NCI-H526 treated with DMSO at 0.1 percent for 48 hours (cell line): Measurements from ENCODE around the gene HSPA1A.
A peak's percentile ranks its signal among the peaks of the same experiment; 100 is the strongest.
"Not testable (repeated sequence)": the region's sequence is repeated elsewhere in the genome, so short reads cannot be mapped to it uniquely, and the experiment has no call there.

Experiments
- DNase-seq: peaks from one replicate; lab custom pipeline; 2025; lab: John Stamatoyannopoulos, UW

The HSPA1A gene

DNA sequence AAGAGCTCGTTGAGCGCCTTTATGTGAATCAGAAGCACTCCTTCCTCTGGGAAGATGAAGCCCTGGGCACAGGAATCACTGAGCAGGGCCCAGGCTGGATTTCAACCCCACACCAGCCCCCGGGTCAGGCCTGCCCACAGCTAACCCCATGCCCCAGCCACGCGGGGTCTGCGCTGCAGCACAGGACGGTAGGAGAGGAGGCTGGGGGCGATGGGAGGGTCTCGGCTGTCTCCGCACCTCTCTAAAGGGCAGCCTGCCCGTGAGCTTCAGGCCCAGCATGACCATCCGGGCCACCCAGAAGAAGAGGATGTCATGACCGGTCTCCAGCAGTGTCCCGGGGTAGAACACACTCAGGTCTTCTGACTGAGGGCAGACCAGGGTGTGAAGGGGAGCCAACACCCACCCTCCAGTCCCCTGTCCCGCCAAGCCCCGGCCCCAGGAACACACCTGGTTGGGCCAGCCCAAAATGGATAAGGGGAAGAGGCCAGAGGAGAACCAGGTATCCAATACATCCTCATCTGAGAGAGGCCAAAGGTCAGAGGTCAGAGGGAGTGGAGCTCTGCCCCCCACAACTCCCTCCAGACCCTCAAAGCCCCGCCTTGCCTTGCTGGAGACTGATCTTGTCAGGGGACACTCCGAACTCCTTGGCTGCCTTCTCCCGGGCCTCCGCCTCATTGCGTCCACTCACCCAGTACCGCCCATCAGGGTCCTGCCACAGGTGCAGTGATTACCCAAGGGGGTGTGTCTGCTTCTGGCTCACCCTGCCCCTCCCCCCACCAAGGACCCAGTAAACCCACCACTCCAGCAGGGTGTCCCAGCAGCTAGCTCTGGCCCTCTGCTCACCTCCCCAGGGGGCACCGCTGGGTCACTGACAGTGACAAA, 33.9 kb upstream of the HSPA1A start:
- DNase-seq = no peak

DNA sequence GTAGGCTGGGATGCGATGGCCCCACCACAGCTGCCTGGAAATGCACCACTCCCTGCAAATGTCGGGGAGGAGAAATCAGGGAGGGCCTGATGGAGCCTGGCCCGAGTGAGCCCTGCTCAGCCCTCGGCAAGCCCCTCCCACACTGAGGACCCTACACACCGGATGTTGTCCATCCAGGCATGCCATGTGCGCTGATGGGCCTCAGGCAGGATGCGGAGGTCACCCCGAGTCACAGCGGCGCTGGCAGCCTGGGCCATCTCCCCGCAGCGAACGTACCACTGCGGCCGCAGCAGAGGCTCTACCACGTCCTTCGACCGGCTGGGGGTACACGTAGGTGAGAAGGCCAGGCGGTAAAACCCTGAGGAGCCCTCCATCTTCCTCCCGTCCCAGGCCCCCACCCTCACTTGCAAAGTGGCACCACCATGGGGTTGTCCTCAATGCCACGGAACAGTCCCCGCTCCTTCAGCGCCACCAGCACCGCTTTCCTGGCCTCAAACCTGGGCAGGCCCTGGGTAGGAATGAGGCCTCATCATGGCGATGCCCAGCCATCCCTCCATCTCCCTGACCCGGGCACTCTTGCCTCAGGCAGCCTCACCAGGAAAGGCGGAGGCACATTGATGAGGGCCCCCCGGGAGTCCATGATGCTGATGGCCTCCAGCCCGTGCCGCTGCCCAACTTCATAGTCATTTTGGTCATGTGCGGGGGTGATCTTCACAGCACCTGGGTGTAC, 33.1 kb upstream of the HSPA1A start:
- no peak for DNase-seq

DNA sequence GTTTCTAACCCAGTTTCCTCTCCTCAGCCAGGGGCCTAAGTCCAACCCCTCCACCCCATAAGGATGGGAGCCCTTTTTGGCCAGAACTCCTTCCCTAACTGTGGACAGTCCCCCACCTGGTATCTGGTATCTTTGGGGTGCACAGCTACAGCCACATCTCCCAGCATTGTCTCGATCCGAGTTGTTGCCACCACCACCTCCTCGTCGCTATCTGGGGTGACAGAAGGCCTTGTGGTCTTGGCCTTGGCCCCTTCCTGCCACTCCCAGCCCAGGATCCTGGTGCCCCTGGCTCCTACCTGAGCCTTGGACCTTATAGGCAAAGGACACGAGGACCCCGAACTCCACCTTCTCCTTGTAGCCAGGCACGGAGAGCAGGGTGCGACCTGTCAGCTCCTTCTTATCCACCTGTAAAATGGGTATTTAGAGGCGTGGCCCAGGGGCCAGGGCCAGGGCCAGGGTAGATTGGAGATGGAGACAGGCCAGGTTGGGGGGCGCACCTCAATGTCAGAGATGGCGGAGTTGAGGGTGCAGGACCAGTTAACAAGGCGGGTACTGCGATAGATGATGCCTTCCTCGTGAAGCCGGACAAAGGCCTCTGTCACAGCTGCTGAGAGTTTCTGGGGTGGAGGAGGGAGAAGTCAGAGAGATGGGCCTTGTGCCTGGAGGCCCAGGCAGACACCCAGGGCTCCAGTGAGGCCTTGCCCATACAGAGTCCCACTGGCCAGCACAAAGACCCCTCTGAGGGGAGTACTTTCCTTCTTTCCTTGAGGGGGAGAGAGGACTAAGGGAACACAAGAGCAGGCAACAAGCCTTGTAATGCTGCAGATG, 31.0 kb upstream of the HSPA1A start:
- DNase-seq = no peak

DNA sequence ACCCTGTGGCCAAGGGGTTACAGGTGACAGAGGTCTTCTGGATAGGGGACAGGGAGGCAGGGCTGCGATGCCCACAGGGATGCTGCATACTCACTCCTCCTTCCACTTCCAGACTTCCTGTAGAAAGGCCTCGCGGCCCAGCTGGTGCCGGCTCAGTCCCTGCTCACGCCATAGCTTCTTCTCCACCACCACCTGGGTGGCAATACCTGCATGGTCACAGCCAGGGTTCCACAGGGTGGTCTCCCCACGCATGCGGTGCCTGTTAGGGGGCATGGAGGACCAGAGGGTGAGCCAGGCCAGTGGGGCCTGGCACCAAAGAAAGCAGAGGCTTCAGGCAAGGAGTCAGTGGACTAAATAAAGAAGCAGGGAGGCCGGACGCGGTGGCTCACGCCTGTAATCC, 29.9 kb upstream of the HSPA1A start:
- DNase-seq = no peak

DNA sequence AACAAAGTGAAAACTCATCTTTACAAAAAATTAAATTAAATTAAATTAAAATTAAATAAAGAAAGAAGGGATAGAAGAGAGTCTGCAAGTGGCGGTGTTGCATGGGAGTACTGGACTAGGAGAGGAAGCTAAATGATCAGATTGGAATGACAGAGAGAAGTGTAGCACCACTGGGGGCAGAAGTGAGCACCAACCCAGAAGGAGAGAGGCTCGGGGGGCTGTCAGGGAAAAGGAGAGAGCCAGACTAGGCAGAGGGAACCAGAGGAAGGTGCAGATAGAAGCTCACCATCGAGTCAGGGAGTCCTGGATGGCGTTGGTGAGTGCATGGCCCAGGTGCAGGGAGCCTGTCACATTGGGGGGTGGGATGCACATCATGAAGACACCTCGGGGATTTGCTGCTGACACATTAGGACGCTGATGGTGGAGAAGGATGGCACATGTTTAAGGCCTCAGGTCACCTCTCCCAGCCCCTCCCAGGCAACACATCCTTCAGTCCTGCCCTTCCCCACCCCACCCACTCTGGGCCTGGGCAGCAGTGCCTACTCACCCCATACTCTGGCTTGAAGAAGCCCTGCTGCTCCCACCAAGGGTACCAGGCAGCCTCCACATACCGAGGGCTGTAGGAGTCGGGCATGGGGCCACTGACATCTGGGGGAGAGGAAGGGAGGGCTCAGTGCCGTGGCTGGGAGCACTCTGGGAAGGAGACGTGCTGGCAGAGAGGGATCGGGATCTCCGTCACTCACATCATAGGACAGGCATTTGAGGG, 23.8 kb upstream of the HSPA1A start:
- DNase-seq = peak; percentile 5

DNA sequence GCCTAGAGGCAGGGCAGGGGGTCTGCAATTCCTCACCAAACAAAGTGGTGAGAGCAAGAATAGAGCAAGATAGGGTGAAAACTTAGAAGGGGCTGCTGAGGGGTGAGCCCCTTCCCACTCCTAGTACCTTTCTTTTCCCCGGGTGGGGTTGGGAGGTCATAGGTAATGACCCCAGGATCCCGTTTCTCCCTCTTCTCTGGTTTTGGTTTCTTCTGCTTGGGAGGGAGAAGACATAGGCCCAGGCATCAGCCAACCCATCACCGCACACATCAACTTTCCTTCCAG, 23.3 kb upstream of the HSPA1A start:
- no peak for DNase-seq

DNA sequence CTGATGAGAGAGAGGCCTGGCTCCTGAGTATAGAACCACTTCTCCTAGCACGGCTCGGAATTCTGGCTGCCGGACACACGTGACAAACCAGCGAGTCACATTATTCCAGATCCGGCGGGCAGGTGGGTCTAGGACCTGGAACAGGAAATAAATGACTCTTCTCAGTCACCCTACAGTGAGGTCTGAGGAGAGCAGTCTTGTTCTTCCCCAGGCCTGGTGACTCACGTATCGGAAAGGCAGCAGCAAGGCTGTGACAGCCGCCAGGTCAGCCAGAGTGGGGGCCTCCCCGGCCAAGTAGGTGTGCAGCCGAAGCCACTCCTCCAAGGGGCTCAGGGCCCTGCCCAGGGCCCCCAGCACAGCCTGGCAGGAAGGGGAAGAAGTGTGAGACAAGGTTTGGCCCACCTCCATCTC, 22.6 kb upstream of the HSPA1A start:
- DNase-seq = no peak

DNA sequence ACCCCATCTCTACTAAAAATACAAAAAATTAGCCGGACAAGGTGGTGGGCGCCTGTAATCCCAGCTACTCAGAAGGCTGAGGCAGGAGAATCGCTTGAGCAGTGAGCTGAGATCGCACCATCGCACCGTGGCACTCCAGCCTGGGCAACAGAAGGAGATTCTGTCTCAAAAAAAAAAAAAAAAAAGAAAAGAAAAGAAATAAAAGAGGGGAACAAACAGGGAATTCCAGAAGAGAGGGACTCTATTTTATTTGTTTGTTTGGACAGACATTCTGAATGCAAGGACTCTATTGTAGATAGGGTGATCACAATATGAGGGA, 21.5 kb upstream of the HSPA1A start:
- DNase-seq = not testable (repeated sequence)

DNA sequence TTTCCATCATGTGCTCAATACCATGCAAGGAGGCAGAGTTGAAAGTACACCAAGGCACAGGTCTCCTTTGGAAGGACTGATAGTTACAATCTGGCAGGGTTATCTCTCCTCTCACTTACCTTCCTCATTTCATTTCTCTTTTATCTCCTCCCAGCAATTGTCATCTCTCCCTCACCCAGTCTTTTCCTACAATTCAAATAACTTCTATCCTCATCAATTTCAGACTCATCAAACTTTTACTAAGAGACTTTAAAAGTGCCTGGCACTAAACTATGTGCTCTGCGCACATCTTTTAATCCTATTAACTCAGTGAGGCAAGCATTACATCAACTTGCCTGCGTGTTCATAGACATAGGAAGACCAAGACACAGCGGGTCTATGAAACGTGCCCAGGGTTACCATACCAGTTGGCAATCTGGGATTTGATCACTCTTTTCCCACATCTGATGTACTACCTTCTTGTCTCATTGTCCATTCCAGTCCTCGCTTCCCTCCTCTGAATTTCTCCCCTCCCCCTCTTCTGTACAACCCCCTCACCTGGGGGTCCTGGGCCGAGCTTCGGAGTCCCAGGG, 21.0 kb upstream of the HSPA1A start:
- no peak for DNase-seq

DNA sequence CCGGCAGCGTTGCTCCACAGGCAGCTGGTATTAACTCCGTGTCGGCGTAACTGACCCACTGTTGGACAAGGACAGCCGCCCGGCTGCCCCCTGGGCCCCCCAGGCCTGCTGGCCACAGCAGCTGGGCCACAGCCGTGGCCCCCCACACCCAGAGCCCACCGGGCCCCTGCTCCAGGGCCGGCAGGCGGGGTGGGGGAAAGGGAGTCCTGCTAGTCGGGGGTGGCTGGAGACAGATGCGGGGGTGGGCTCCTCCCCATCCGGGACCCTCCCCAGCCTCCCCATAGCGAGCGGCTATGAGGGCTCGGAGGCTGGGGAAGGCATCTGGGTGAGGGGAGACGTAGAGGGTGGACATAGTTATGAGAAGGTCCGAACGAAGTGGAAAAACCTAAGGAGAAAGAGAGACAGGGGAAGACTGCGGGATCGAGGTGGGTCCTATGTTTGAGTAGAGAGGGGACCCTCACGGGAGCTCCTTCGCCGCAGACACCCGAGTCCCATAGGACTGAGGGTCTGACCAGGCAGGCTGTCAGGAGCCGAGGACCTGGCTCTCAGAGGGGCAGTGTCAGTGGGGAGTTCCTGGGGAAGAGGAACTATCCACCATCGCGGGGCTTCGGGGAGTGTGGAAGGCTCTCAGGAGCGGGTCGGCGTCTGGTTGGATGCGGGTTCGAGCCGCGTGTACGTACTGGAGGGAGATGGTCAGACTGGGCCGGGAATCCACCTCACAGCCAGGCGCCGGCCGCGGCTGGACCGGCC, 20.3 kb upstream of the HSPA1A start:
- no peak for DNase-seq

DNA sequence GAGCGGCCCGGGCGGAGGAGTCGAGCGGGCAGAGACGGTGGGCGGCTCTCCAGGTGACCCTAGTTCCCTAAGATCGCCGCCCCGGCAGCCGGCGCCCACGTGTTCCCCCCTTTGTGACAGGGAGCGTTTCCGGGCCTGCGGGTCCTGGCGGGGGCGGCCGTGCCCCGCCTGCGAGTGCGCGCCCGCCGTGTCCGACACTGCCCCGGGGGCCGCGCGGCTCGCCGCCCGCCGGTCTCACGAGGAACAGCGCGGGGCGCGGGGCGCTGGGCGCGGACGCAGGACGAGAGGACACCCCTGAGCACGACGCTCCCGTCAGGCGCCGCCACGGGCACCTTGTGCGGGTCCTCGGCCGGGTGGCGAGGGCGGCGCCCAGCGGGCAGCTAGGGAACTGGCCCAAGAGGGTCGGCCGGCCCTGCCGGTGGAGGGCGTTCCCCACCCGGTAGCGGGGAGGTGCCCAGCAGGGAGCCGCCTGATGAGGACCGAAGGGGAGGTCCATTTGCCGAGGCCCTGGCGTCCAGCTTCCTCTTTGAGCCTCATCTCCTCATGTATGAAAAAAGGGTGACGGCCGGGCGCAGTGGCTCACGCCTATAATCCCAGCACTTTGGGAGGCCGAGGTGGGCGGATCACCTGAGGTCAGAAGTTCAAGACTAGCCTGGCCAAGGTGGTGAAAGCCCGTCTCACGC, 19.6 kb upstream of the HSPA1A start, which contains the start of gene VARS1:
VARS1 (minus strand) TSS at position 137 of the 683 bp plus-strand sequence. CDS start 535 bp downstream, outside the sequence.
- peak; percentile 74 for DNase-seq

DNA sequence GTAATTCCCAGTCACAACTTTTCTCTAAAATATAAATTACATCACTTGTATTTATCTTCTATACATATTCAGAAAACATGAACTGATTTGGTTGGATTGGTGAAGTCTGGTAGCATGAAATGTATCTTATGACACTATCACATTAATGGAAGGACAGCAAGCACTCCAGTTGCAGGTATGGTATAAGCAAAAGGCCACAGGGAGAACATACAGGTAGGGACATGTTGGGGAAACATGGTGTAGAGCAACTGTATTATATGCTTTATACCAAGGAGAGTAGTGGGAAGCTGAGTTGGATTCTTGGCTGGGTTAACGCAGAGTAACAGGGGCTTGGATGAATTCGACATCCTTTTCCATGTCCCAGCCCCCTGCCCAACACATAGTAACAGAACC, 18.4 kb upstream of the HSPA1A start:
- DNase-seq = no peak

DNA sequence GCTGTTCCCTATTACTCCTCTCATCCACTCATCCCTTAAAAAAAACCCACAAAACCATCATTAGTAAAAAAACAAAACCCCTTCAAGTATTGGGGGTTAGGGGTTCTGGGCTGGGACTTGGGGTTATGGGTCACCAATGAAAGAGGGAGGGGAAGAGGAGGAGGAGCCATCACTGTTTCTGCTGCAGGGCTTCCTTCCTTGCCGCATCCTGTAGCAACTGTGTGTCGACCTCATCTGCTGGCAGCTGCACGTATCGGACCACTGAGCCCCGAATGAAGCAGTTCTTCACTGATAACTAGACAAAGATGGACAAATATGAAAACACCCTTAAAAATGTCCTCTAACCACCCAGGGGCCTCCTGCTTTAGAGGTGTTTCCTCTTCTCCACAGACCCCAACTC, 17.8 kb upstream of the HSPA1A start:
- no peak for DNase-seq

DNA sequence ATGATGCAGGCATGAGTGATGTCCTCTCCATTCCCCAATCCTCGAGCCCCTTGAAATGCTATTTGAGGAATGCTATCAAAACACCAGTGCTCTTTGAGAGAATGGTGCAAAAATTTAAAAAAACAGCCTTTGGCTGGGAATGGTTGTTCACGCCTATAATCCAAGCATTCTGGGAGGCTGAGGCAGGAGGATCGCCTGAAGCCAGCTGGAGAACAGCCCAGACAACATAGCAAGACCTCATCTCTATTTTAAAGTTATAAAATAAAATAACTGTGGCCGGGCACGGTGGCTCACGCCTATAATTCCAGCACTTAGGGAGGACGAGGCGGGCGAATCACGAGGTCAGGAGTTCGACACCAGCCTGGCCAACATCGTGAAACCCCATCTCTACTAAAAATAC, 15.6 kb upstream of the HSPA1A start:
- no peak for DNase-seq

DNA sequence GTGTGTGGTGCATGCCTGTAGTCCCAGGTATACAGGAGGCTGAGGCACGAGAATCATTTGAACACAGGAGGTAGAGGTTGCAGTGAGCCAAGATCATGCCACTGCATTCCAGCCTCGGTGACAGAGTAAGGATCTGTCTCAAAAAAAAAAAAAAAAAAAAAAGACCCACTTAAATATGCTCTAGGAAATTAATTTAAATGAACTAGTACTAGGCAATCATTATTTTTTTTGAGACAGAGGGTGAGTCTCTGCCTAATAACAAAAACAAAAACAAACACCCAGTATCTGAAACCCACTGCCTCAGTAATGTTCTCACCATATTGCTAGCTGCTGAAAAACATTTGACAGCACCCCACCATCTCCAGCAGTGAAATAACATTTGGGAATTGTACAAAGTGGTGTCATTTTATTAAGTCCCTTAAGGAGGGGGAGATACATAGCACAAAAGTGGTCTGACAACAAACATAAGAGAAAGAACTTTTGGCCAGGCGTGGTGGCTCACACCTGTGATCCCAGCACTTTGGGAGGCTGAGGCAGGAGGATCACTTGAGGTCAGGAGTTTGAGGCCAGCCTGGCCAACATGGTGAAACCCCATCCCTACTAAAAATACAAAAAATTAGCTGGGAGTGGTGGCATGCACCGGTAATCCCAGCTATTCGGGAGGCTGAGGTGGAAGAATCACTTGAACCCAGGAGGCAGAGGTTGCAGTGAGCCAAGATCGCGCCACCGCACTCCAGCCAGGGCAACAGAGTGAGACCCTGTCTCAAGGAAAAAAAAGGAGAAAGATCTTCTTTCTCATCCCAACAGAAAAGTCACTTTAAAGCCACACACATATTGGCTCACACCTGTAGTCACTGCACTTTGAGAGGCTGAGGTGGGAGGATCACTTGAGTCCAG, 14.1 kb upstream of the HSPA1A start:
- not testable (repeated sequence) for DNase-seq

DNA sequence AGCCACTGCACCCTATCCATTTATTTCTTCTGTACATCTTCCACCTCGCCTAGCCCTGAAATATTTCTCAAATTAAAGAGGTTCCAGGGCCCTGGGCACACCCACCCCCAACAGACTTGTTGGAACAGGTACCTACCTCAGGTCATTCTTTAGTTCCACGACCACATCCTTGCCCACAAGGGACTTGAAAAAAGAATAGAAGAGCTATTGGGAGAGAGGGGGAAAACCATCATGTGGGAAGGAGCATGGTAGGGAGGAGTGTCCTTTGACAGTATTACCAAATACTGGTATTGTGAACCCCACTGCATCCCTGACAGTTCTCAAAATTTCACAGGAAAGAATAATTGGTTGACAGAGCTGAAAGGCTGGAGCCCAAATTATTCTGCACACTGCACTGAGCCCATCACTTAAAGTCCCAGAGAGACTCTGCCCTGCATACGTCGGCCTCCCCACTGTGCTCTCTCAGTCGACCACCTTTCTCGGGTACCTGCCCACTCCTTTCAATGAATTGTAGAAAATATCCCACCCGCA, 9.3 kb upstream of the HSPA1A start:
- DNase-seq = no peak

DNA sequence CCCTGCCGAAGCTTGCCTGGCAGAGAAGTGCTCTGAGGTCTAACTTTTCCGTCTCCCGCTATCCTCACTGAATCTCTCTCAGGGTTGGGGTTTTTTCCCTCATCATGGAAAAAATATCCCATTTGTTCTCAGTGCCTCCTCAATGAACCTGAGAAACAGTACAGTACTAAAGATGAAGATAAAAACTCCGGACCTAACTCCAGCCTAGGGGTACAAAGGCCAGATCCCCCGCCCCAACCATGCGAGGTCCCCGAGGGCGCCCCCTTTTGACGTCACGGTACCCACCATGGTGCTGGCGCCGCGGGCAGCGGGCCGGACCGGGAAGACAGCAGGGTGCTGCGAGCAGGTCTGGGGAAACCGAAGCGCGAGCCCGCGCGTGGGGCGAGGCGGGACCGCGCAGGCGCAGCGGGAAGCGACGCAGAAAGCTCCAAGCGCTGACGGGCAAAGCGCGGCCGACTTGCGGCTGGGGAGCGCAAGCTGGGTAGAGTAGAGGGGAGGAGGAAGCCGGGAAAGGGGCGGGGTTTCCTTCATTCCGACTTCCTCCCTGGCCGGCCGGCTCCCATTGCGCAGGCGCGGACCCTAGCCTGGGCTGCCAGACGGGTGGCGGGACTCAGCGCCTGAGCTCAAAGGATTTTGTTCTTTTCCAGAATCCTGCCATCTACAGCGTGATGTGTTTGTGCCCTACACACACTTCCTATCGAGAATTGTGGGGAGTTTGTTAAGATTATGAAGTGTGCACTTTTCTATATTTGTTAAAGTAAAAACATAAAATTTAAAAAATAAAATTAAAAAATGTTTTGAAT, 8.7 kb upstream of the HSPA1A start, which contains the start of gene LSM2:
LSM2 (minus strand) TSS at position 497 of the 803 bp plus-strand sequence; CDS start at position 288, 209 bp downstream.
- peak; percentile 85 for DNase-seq

DNA sequence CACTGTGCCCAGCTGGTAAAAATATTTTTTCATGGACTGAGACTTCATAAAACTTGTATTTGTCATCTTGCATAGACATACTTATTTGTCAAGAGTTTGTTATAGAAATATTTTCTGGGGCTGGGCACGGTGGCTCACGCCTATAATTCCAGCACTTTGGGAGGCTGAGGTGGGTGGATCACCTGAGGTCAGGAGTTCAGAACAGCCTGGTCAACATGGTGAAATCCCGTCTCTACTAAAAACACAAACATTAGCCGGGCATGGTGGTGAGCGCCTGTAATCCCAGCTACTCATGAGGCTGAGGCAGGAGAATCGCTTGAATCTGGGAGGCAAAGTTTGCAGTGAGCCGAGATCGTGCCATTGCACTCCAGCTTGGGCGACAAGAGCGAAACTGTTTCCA, 6.7 kb upstream of the HSPA1A start:
- DNase-seq = not testable (repeated sequence)
